Ascending aorta (tissue), 2 donors: ENCODE results near the gene PDLIM7. TPM values are rescaled to one million over a fixed set of nuclear protein-coding genes. Genes with fewer than 3 reads are reported as not detected.
A peak's percentile ranks its signal among the peaks of the same experiment; 100 is the strongest.

ENCODE experiments used
- DNase-seq, 2 donors: peaks; one replicate each; pipeline ENCODE4 v3.0.0-alpha.2; 2019; ENCODE audit warnings: low spot score in 2 of 2
- H3K27ac ChIP-seq, 2 donors: fragments of 200-600 bp; sonication (generic); one replicate each; pipeline ENCODE4 v1.5.1; 2016 to 2017; ENCODE audit warnings: mild to moderate bottlenecking in 1 of 2
- H3K27me3 ChIP-seq: fragments of 200-600 bp; sonication (generic); one replicate; pipeline ENCODE4 v1.5.1; 2017
- H3K36me3 ChIP-seq, 2 donors: fragments of 200-600 bp; sonication (generic); one replicate each; pipeline ENCODE4 v1.5.1; 2016
- H3K4me1 ChIP-seq, 2 donors: fragments of 200-600 bp; sonication (generic); one replicate each; pipeline ENCODE4 v1.5.1; 2016 to 2017; ENCODE audit warnings: mild to moderate bottlenecking in 1 of 2
- H3K4me3 ChIP-seq, 2 donors: fragments of 200-600 bp; sonication (generic); one replicate each; pipeline ENCODE4 v1.5.1; 2016 to 2017; ENCODE audit warnings: mild to moderate bottlenecking in 1 of 2
- H3K9me3 ChIP-seq, 2 donors: fragments of 200-600 bp; sonication (generic); one replicate each; pipeline ENCODE4 v1.5.1; 2016
- CTCF ChIP-seq, 3 experiments: fragments of 200-600 bp in 2 of 3; fragments of 450-650 bp in 1 of 3; sonication (generic) in 2 of 3; IDR thresholded peaks; one replicate each; pipeline ENCODE4 v1.5.1; 2016 to 2019; ENCODE audit warnings: antibody characterized with exemption in 3 of 3, mild to moderate bottlenecking in 1 of 3, moderate library complexity in 1 of 3
- intact Hi-C: fragments of 100-400 bp; cut with DNase I; formaldehyde crosslinking; loops from one replicate; pipeline ENCODE4 v1.15.1; 2023
- total RNA-seq: library from RNA; depleted of rRNA; stranded (reverse); fragments of >200 nt; gene quantifications from one replicate; pipeline ENCODE4 v1.1.0, GENCODE V29; 2016

The PDLIM7 gene
- total RNA-seq, 1 donor from 2014 or later, result 1,082 TPM

GRCh38 chr5:177478711-177479646, 18.4 kb downstream of the PDLIM7 start:
- Histone ChIP-seq H3K27me3 (no peaks in the 10 kb centered on the region), H3K27ac (peak overlapping the region; percentile 91), H3K4me1 (peaks cover 22 to 80% of the 10 kb centered on the region in 2 donors), H3K9me3 (no peaks in the 10 kb centered on the region), H3K4me3 (peak overlapping the region in 1 of 2 donors; percentile 1), H3K36me3 (peaks cover 13 to 24% of the 10 kb centered on the region in 2 donors)
- DNase-seq, result peak in 1 of 2 donors; percentile 92
- TF ChIP-seq CTCF (IDR thresholded peaks at IDR 0.05), result no peak
- intact Hi-C loops, result loop anchor here (1.0 kb wide), 1 partner anchor 15 kb away; no protein-coding TSS in a partner anchor

GRCh38 chr5:177477701-177478477, 19.5 kb downstream of the PDLIM7 start:
- H3K4me3 ChIP-seq, result no peak overlapping the region
- no peak for TF ChIP-seq CTCF (IDR thresholded peaks at IDR 0.05)
- H3K4me1 ChIP-seq, result peaks cover 22 to 74% of the 10 kb centered on the region in 2 donors
- H3K27ac ChIP-seq, result peak overlapping the region; percentile 91
- DNase-seq, result no peak
- intact Hi-C loops, result no loop called here
- peaks cover 8 to 13% of the 10 kb centered on the region in 2 donors for H3K36me3 ChIP-seq
- H3K9me3 ChIP-seq, result no peaks in the 10 kb centered on the region
- no peaks in the 10 kb centered on the region for H3K27me3 ChIP-seq

GRCh38 chr5:177476531-177477233, 20.7 kb downstream of the PDLIM7 start:
- DNase-seq, result peak; percentile 56 to 95
- peak overlapping the region; percentile 91 for H3K27ac ChIP-seq
- peaks cover under 1 to 8% of the 10 kb centered on the region in 2 donors for H3K36me3 ChIP-seq
- no peak overlapping the region for H3K4me3 ChIP-seq
- no peaks in the 10 kb centered on the region for H3K27me3 ChIP-seq
- H3K9me3 ChIP-seq, result no peaks in the 10 kb centered on the region
- no peak for TF ChIP-seq CTCF (IDR thresholded peaks at IDR 0.05)
- intact Hi-C loops, result no loop called here
- H3K4me1 ChIP-seq, result peaks cover 28 to 79% of the 10 kb centered on the region in 2 donors

GRCh38 chr5:177475563-177476427, 21.6 kb downstream of the PDLIM7 start:
- no peak for TF ChIP-seq CTCF (IDR thresholded peaks at IDR 0.05)
- Histone ChIP-seq H3K27me3 (no peaks in the 10 kb centered on the region), H3K36me3 (no peaks in the 10 kb centered on the region), H3K4me3 (no peak overlapping the region), H3K27ac (peak overlapping the region; percentile 91), H3K9me3 (no peaks in the 10 kb centered on the region), H3K4me1 (peaks cover 27 to 79% of the 10 kb centered on the region in 2 donors)
- DNase-seq, result no peak
- intact Hi-C loops, result no loop called here
